Posterior vena cava (tissue), 2 donors: ENCODE results near the gene RNF17. TPM values are rescaled to one million over a fixed set of nuclear protein-coding genes. Genes with fewer than 3 reads are reported as not detected.
"Not testable (repeated sequence)": the region's sequence is repeated elsewhere in the genome, so short reads cannot be mapped to it uniquely, and the experiment has no call there.

Source experiments
- DNase-seq: peaks from one replicate; pipeline ENCODE4 v3.0.0-alpha.2; 2020; ENCODE audit warnings: low spot score
- intact Hi-C, 2 donors: fragments of 100-400 bp; cut with DNase I; formaldehyde crosslinking; loops; one replicate each; pipeline versions ENCODE4 v1.14.1 to v1.14.2; 2022 to 2023
- long read RNA-seq, 2 donors: library from polyadenylated mRNA; unstranded; transcript quantifications; one replicate each; pipeline ENCODE4 v2.0.0, GENCODE V29; 2020 to 2021
- total RNA-seq, 2 donors: library from RNA; stranded (reverse); fragmentation: NEBNext Ultra II Directional; extraction: Animal tissue kit (Norgen Biotek cat#: 25700); gene quantifications; one replicate each; pipeline ENCODE4 v1.2.1, GENCODE V29; 2021
- donor health status: DM: yes; HTN: yes; CAD: no.
- donor health status: DM: yes; HTN: yes; CAD: no.

Gene RNF17, protein sequence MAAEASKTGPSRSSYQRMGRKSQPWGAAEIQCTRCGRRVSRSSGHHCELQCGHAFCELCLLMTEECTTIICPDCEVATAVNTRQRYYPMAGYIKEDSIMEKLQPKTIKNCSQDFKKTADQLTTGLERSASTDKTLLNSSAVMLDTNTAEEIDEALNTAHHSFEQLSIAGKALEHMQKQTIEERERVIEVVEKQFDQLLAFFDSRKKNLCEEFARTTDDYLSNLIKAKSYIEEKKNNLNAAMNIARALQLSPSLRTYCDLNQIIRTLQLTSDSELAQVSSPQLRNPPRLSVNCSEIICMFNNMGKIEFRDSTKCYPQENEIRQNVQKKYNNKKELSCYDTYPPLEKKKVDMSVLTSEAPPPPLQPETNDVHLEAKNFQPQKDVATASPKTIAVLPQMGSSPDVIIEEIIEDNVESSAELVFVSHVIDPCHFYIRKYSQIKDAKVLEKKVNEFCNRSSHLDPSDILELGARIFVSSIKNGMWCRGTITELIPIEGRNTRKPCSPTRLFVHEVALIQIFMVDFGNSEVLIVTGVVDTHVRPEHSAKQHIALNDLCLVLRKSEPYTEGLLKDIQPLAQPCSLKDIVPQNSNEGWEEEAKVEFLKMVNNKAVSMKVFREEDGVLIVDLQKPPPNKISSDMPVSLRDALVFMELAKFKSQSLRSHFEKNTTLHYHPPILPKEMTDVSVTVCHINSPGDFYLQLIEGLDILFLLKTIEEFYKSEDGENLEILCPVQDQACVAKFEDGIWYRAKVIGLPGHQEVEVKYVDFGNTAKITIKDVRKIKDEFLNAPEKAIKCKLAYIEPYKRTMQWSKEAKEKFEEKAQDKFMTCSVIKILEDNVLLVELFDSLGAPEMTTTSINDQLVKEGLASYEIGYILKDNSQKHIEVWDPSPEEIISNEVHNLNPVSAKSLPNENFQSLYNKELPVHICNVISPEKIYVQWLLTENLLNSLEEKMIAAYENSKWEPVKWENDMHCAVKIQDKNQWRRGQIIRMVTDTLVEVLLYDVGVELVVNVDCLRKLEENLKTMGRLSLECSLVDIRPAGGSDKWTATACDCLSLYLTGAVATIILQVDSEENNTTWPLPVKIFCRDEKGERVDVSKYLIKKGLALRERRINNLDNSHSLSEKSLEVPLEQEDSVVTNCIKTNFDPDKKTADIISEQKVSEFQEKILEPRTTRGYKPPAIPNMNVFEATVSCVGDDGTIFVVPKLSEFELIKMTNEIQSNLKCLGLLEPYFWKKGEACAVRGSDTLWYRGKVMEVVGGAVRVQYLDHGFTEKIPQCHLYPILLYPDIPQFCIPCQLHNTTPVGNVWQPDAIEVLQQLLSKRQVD (N-terminal part only)
- under 1 TPM in 1 of 2 donors, not detected in 1; 0.14 TPM for total RNA-seq
- long read RNA-seq, donor 1, result 0 reads
- long read RNA-seq, donor 2, partial matches to known transcripts, result 0 of 1 reads
- long read RNA-seq, donor 2, other reads (novel, unspliced or antisense), result 1 of 1 reads

DNA sequence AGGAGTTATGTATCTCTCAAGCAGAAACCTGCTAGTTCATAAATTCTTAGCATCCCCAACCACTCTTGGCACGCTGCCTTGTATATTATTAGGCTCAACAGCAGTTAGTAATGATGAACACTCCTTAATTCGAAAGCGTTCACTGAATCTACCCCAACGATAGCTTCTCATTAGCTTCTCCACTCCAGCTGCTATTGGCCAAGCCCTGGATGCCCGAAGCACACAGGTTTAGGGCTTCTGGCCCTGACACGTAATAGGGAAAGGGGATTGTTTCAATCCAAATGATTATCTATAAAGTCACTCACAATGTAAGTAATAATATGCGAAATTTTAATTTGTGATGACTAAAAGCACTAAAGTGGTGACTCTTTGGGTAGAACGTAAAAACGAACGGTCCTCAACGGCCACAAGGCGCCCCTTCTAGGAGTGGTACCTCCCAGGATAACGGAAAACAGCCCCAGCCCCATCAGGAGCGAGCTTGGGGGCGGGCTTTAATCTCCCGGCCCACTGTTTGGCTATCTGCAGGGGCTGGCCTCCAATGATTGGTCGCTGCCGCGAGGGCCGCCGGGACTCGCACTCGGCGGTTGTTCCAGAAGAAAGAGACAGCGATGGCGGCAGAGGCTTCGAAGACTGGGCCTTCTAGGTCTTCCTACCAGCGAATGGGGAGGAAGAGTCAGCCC is at the start of gene RNF17:
Gene RNF17, plus strand, starts transcription at position 574 of the 680 bp plus-strand sequence. Its CDS starts 35 bp downstream, at position 609.
- no peak for DNase-seq
- intact Hi-C loops, result no loop called here

DNA sequence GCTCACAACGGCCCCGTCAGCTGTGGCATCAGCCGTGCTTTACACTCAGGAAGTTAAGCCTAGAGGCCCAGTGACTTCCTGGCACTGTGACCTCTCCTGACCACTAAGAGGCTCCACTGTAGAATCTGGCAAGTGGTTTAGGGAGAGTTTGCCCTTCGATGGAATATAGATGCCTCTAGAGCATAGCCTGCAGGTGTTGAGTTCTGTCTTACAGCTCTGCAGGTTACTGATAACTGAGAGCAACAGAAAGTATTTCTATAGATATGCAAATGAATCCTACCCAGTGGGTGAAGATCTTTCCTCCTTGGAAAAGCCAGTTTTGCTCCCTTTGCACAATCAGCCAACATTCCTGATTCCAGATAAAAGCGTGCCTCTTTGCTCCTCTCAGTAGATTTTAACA is 48.0 kb upstream of the RNF17 start:
- intact Hi-C loops, result no loop called here
- DNase-seq, result no peak

DNA sequence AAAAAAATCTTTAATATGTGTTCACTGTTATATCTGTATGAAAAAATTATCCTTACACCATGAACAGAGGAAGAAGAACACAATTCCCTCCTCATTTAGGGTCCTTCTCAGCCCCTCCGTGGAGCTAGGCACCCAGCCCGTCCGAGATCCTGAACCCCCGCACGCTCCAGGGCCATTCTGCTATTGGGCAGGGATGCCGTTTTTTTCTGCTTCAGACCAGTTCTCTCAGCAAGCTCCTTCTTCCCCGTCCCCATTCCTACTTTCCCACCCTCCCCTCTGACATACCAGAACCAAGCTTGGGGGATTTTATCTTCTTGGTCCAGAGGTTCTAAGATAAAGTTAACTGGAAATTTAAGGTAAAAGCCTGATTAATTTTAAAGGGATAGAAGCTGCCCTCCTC is 47.5 kb upstream of the RNF17 start:
- intact Hi-C loops, result no loop called here
- DNase-seq, result no peak

DNA sequence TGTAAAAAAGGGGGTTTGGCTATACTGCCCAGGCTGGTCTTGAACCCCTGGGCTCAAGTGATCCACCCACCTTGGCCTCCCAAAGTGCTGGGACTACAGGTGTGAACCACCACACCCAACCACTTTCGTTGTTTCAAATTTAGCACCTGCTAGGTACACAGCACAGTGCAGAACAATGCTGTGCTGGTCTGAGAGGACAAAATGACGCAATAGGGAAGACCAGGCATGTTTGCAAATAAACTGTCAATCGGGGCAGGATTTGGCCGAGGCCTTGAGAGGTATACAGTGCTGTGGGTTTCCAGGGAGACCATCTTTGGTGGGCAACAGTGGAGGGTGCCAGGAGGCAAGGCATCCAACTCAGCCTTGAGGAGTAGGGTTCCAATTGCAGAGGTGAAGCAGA is 46.8 kb upstream of the RNF17 start:
- intact Hi-C loops, result no loop called here
- DNase-seq, result no peak

DNA sequence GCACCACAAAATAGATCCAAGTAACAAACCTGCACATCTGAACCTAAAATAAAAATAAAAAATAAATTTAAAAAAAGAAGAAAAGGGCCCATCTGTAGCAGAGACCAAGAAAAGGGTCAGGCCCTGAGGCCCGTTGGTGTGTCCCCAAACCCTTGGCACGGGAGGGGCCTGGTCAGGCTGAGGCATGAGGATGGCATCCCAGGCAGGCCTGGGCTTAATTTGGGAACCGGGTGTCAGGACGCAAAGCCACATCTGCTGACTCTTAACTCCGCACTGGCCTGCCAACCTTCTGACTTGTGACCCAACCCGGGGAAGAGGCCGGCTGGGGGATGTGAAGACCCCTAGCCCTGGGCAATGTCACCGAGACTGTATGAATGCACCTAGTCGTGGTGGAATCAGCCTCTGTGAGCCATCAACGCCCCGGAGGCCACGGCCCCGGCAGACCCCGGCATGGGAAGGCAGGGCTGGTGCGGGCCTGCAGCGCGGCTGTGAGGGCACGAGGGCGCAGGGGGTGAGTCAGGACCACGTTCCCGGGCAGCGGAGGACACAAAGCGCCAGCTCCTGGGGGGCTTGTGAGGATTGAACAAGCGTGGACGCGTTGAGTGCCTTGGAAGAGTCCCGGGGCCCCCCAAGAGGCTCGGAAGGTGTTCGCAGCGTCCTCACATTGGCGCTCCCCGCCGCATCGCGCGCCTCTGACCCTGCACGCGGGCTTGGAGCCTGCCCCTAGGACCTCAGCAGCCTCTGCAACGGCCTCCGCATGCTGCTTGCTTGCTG is 45.6 kb upstream of the RNF17 start:
- intact Hi-C loops, result no loop called here
- DNase-seq, result no peak

DNA sequence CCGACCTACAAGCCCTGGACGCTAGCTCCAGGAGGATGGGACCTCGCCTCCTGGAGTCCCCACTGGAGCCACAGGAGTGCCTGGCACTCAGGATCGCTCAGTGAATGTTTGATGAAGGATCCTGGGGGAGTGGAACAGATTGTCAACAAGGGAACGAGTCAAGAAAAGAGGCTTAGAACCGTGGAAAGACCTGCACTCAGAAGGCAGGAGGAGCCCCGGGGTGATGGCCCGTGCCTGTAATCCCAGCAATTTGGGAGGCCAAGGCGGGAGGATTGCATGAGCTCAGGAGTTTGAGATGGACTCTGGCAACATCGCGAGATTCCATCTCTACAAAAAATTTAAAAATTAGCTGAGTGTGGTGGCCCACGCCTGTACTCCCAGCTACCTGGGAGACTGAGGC is 44.8 kb upstream of the RNF17 start:
- DNase-seq, result no peak
- intact Hi-C loops, result no loop called here

DNA sequence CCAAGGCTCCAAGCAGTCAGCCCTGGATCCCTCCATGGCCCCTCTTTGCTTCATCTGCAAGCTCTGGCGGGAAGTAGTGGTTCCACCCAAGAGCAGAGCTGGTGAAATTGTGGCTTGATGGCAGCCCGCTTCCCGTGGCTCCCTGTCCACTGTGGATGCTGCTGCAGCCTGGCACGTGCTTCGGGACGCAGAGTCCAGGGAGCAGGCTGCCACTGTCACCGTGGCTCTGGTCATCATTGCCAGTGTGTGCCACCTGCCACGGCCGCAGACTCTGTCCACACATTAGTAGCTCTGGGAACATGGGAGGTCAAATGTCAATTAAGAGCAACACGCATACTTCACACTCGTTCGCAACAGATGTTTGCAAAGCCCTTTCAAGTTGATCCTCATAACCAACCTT is 40.8 kb upstream of the RNF17 start:
- intact Hi-C loops, result no loop called here
- no peak for DNase-seq

DNA sequence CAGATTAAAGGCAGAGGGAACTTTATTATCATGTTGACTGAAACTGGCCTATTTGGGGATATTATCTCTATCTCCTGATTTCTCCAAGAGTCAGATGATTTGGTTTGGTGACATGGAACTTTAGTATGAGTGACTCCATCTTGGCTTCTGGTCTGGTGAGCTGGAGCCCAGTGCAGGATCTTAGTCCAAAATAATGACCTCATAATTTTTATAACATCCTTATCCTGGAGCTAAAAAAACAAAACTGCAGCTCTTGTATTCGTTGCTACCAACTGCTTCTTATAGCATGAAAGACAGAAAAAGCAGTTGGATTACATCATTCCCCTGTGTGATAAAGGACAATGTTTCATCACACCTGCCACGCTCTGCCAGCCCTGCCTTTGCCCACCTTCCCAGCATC is 39.3 kb upstream of the RNF17 start:
- intact Hi-C loops, result no loop called here
- no peak for DNase-seq

DNA sequence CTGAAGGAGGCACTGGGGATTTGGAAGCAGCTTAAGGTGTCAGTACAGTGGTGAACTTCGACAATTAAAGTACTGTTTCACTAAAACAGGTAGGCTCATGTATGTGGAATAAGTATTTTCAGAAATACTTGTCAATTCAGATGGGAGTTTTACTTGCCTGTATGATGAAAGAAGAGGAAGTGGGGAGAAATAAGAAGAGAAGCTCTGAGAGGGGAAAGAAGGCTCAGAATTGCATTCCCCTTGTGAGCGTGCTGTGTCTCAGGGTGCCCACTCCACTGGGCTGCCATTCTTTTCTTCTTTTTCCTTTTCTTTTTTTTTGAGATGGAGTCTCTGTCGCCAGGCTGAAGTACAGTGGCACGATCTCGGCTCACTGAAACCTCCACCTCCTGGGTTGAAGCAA is 38.6 kb upstream of the RNF17 start:
- intact Hi-C loops, result no loop called here
- DNase-seq, result no peak

DNA sequence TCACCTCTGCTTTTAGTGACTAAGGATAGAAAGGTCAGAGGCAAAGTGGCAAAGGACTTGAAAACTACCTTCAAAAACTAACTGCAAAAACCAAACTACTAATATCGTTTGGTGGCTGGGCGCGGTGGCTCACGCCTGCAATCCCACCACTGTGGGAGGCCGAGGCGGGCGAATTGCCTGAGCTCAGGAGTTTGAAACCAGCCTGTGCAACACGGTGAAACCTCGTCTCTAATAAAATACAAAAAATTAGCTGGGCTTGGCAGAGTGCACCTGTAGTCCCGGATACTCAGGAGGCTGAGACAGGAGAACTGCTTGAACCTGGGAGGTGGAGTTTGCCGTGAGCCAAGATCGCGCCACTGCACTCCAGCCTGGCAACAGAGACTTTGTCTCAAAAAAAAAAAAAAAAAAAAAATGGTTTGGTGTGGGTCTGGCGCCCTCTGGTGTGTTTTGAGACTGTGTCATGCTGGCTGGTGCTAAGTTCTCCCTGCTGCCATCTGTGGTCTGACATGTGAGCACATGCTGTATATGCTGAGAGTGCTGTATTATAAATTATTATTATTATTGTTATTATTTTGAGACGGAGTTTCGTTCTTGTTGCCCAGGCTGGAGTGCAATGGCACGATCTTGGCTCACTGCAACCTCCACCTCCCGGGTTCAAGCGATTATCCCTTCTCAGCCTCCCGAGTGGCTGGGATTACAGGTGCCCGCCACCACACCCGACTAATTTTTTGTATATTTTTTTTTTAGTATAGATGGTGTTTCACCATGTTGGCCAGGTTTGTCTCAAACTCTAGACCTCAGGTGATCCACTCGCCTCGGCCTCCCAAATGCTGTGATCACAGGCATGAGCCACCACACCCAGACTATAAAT is 36.0 kb upstream of the RNF17 start:
- DNase-seq, result no peak
- intact Hi-C loops, result no loop called here

DNA sequence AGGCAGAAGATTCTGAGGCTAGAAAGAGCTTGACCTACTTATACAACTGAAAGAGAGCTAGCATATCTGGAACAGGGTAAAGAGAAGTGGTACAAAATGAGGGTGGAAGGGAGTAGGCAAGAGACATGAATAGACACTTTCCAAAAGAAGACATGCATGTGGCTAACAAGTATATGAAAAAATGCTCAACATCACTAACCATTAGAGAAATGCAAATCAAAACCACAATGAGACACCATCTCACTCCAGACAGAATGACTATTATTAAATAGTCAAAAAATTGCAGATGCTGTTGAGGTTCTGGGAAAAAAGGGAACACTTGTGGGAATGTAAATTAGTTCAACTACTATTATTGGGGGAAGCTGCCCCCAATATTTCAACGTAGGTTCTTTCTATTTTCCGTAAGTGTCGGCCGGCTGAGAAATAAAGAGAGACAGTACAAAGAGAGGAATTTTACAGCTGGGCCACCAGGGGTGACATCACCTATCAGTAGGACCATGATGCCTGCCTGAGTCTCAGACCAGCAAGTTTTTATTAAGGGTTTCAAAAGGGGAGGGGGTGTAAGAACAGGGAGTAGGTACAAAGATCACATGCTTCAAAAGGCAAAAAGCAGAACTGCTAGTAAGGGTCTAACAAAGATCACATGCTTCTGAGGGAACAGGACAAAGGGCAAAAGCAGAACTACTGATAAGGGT is 32.9 kb upstream of the RNF17 start:
- DNase-seq, intact Hi-C loops: not testable (repeated sequence)

DNA sequence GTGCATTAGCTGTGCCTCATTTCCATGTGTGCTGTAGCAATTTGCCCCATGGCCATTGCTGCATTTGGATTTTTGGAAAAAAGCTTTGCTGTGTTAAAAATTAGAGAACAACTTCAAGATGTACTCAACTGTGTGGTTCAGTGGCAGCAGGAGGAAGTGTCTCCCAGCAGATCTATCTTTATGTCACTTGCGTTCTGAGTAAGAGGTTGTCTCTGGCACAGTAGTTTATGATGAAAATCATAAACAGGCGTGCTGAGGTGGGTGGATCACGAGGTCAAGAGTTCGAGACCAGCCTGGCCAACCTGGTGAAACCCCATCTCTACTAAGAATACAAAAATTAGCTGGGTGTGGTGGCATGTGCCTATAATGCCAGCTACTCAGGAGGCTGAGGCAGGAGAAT is 29.0 kb upstream of the RNF17 start:
- intact Hi-C loops, result no loop called here
- no peak for DNase-seq

DNA sequence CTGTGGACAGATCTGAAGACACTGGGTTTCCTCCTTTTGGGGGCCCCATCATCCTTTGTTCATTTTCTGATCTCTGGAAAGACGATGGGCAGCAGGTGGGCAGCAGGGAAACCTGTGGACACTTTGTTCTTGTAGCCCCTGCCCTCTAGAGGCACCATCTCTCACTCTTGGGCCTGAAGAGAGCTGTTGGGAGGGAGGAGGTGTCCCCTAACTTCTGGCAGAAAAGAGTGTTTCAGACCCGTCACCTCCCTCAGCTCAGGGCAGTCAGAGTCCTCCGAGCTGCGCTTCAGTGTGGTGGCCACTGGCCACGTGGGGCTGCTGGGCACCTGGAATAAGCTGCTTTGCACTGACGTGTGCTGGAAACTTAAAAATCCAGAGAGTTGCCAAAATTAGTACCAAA is 26.9 kb upstream of the RNF17 start:
- intact Hi-C loops, result no loop called here
- no peak for DNase-seq

DNA sequence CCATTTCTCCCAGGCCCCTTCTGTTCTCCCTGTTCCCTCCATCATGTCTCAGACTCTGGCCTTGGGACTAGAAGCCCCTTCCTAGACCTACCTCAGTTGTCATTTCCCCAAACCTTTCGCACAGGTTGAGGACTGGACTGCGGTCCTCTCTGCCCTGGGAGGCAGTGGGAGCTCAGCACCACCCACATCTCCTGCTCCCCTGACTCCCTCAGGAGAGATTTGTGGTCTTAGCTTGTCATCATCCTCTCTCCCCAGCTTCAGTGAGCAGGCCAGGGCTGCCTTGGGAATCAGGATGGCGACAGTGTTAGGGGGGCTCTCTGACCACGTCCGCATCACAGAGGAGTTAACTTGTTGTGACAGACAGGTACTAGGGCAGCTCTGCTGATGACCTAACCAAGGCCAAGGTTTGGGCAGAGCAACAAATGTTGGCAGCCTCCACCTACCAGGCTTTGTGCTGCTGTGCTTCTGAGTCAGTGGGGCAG is 25.6 kb upstream of the RNF17 start:
- intact Hi-C loops, result no loop called here
- no peak for DNase-seq

DNA sequence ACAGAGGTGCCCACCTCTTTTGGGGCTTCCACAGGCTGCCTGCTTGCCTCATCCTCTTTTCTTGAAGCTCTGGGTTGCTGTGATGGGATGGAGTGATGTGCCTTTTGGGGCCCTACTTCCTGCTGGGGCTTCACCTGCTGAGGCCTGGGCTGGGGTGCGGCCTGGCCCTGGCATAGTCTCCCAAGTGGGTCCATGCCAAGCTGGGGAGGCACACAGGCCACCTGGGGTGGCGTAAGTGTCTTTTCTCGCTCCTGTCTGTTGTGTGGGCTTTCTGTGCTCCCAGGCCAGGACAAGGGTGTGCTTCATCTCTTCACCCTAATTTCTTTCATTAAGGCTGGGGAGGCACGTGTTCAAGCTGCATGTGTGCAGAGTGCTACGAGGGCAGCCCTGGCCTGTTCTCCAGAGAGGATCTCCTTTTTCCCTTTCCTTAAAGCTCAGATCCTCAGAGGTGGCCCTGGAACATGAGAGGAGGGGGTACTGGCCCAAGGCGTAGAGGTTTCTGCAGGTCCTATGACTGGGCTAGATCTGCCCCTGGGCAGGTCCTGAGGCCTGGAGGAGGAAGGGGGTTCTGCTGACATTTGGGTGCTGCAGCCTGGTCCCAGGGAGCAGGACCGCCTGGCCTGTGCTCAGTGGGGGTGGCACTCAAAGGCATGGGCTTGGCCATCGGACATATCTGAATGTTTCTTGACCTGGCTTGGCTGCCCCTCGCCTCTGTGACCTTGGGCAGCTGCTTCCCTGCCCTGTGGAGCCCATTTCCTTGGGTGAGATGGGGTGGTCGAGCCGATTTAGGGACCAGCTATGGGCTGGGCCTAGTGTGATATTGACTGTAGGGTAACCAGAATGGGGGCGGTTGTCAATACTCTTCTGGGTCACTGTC is 23.7 kb upstream of the RNF17 start:
- no peak for DNase-seq
- intact Hi-C loops, result no loop called here
